Measurements from ENCODE around the gene RPUSD2.

The RPUSD2 gene, protein sequence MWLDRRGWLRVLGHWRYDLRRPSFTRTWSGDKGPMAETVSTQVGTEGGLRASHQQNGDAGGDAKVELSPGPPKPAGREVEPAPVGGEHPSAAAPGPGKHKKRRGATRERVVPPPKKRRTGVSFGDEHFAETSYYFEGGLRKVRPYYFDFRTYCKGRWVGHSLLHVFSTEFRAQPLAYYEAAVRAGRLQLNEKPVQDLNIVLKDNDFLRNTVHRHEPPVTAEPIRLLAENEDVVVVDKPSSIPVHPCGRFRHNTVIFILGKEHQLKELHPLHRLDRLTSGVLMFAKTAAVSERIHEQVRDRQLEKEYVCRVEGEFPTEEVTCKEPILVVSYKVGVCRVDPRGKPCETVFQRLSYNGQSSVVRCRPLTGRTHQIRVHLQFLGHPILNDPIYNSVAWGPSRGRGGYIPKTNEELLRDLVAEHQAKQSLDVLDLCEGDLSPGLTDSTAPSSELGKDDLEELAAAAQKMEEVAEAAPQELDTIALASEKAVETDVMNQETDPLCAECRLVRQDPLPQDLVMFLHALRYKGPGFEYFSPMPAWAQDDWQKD

DNA sequence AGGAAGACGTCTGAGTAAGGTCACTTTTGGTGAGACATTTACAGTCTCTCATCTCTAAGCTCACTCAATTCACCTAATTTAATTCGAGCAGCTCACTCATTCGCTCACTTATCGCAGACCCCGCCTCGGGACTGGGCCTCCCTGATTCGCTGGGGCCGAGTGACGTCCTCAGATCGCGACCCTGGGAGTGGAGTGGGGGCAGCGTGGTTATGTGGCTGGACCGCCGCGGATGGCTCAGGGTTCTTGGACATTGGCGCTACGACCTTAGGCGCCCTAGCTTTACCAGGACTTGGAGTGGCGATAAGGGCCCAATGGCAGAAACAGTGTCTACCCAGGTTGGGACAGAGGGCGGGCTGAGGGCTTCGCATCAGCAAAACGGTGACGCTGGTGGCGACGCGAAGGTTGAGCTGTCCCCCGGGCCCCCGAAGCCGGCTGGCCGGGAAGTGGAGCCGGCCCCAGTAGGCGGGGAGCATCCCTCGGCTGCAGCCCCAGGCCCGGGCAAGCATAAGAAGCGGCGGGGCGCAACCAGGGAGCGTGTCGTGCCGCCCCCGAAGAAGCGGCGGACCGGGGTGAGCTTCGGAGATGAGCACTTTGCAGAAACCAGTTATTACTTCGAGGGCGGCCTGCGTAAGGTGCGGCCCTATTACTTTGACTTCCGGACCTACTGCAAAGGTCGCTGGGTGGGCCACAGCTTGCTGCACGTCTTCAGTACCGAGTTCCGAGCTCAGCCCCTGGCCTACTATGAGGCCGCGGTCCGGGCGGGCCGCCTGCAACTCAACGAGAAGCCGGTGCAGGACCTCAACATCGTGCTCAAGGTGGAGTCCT, at the start of gene RPUSD2:
RPUSD2 (plus strand) TSS at position 171 of the 825 bp plus-strand sequence; CDS start at position 210, 39 bp downstream.
- peak; percentile 93 for DNase-seq (ENCODE audit: low read depth, low spot score)

DNA sequence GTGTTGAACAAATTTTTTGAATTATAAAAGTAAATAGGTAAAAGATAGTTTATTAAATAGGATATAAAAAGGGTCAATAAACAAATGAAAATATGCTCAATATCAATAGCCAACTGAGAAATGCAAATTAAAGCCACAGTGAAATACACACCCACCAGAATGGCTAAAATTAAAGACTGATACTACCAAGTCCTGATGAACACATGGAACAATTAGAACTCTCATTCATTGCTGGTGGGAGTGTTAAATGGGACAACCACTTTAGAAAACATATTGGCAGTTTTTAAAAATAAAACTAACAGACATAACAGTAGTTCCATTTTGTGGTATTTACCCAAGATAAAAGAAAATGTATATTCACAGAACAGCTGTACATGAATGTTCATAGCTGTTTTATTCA, 45.5 kb upstream of the RPUSD2 start:
- DNase-seq (ENCODE audit: low read depth, low spot score), result no peak

DNA sequence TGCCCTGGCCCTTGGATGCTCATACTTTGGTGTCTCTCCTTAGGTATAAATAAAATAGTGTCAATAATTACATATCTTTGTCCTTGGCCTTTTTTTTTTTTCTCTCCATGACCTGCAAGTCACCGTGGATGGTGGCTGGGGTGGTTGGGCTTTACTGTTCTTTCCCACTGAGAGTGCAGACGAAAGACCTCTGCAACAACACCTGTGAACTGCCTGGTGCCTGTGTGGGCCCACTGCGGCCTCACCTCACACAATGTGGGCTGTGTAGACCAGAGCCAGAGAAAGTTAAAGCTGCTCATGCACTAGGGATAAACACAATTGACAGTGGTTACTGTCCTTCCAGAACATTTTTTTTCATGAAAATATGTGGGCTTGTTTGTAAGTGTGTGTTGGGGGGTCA, 43.2 kb upstream of the RPUSD2 start:
- no peak for DNase-seq (ENCODE audit: low read depth, low spot score)

DNA sequence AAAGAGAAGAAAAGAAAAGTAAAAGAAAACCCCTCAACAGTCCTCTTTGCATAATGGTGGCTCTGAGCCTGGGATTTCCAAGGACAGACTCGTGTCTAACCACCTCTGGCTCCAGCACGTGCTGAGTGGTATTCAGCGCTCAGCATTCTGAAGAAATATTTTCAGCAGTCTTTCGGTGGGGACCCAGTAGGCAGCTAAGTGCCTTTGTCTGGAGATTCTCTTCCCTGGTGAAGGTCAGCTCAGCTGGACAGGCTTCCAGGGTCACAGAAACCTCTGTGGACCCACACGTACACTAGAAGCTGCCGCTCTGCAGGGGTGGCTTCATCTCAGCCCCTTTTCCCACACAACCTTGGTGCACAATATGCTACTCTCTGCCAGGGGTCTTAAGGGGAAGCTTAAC, 40.3 kb upstream of the RPUSD2 start:
- no peak for DNase-seq (ENCODE audit: low read depth, low spot score)

DNA sequence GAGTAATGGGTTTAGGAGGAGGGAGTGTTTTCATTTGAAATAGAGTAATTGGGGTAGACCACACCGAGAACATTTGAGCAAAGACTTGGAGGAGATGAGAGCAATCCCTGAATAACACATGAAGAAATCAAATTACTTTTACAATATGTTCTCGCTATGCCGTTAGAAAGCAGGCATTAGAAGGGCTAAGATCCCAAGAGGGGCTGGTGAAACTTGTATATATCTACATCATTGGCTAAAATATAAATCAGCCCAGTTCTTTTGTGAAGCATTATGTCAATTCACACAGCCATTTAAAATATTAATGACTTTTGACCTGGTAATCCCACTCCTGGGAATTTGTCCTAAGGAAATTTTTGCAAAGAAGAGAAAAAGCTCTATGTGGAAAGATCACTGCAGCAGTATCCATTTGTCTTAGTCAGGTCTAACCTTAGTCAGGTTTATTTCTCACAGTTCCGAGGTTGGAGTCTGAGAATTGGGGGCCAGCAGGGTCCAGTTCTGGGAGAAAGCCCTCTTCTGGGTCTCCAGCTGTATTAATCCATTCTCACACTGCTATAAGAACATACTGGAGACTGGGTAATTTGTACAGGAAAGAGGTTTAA, 35.2 kb upstream of the RPUSD2 start:
- DNase-seq (ENCODE audit: low read depth, low spot score), result no peak

DNA sequence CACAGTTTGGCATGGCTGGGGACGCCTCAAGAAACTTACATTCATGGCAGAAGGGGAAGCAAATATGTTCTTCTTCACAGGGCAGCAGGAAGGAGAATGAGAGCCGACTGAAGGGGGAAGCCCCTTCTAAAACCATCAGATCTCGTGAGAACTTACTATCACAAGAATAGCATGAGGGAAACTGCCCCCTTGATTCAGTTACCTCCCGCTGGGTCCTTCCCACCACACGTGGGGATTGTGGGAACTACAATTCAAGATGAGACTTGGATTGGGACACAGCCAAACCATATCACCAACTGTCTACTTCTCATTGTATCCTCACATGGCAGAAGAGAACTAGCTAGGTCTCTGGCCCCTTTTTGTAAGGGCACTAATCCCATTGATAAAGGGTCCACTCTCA, 34.7 kb upstream of the RPUSD2 start:
- DNase-seq (ENCODE audit: low read depth, low spot score), result no peak

DNA sequence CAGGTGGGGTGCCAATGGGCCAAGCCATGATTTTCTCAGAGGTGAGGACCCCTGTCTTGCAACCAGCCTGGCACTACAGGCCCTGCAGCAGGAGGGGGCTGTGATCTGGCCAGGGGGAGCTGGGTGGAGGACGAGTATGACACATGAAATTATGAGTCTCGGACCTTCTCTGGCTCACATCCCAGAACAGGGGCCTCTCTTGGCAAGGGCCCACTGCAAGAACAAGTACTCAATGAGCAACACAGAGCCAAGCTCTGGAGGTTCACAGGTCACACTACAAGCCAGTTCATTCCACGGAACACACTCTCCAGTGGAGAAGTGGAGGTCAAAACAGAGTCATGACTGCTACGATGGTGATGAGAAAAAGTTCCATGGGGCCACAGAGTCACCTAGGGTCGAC, 32.6 kb upstream of the RPUSD2 start:
- no peak for DNase-seq (ENCODE audit: low read depth, low spot score)

DNA sequence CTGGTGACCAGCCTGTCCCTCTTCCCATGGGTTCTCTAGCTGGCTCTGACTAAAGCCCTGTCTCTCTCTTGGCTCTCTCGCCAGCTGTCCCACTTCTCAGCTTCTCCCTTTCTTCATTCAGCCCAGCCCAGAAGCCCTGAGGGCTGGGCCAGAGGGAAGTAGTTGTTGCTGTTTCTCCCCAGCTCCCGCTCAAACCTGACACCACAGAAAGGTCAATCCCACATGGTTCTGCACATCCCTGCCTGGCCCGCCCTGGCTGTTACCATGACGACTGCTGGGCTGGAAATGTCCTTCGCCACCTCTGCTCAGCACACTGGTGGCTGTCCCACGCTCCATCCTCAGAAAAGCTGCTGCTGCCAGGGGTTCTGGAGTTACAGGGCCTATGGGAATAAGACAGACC, 30.1 kb upstream of the RPUSD2 start:
- peak; percentile 69 for DNase-seq (ENCODE audit: low read depth, low spot score)

DNA sequence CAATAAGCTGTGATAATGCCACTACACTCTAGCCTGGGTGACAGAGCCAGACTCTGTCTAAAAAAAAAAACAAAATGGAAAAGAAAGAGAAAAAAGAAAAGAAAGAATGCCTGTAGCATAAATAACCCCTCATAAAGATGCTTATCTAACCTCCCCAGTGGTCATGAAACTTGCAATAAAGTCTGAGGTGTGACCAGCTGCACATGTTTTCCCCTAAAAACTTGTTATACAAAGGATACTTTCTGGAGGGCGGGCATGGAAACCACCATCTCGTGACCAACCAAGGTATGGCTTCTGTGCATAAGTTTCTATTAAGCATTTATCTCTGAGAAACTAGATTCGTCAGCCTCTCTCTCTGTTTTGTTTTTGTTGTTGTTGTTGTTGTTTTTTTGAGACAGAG, 26.0 kb upstream of the RPUSD2 start:
- DNase-seq (ENCODE audit: low read depth, low spot score), result no peak

DNA sequence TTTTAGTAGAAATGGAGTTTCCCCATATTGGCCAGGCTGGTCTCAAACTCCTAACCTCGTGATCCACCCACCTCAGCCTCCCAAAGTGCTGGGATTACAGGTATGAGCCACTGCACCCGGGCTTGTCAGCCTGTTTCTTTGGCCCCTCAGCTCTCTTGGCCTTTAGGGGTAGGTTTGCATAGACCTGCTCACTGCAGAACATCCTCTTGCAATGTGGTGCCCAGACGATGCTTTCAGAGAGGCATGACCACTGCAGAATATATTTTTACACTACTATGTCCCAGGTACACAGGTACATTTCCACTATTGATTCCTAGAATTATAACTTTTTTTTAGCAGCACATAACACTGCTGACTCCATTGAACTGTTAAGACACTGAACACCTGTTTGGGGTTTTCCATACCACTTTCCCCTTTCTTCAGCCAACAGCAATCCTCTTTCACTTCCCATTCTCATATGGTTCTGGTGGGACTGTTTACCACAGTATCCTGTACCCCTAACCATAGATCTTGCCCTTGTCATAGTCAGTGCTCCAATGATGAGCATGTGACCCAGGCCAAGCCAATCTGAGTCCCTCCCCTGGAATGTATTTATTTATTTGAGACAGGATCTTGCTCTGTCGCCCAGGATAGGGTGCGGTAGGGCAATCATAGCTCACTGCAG, 25.3 kb upstream of the RPUSD2 start:
- DNase-seq (ENCODE audit: low read depth, low spot score), result no peak

DNA sequence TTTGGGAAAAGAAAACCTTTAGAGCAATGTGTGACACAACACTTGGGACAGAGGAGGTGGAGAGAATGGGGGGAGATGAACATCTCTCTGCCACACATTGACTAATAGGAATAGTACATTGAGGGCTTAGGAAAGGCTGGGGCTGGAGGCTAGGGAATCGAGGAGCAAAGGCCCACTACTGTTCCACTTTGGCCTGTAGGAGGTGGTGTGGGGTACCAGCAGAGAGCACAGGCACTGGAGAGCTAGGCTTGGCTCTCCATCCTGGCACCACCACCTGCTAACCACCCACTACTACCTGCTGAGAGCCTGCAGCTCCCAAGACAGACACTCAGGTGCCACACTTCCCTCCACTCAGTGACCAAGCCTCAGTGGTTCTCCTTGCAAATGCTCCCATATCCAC, 23.6 kb upstream of the RPUSD2 start:
- DNase-seq (ENCODE audit: low read depth, low spot score), result no peak

DNA sequence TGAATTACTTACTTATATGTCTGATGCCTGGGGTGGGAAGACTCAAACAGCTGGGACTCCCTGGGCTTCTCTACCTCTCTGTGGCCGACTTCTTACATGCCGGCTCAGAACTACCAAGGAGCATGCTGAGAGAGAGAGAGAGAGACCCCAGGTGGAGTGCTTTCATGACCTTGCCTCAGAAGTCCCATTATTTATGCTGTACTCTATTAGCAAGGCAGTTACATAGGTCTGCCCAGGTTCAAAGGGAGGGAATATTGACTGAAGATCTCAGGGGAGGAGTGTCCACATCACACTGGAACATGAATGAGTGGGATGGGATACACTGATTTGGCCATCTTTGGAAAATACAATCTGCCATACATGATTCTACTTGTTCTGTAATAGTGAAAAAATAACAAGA, 20.5 kb upstream of the RPUSD2 start:
- DNase-seq (ENCODE audit: low read depth, low spot score), result no peak

DNA sequence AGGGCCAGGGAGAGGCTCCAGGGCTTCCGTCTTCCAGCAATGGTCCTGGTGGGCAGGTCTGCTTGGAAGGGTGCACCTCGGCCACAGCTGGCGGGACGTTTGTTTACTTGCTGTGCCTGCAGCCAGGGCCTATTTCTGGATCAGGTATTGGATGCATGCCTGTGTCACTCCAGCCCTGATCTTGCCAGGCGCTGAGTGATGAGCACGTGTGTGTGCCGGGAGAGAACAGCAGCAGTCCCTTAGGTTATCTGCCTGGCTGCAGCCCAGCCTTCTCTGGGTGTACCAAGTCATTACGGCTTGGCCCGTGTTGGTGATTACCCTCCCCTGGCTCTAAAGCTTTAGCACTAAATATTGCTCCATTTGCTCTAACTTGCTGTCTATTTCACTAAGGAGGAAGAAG, 19.2 kb upstream of the RPUSD2 start:
- DNase-seq (ENCODE audit: low read depth, low spot score), result no peak

DNA sequence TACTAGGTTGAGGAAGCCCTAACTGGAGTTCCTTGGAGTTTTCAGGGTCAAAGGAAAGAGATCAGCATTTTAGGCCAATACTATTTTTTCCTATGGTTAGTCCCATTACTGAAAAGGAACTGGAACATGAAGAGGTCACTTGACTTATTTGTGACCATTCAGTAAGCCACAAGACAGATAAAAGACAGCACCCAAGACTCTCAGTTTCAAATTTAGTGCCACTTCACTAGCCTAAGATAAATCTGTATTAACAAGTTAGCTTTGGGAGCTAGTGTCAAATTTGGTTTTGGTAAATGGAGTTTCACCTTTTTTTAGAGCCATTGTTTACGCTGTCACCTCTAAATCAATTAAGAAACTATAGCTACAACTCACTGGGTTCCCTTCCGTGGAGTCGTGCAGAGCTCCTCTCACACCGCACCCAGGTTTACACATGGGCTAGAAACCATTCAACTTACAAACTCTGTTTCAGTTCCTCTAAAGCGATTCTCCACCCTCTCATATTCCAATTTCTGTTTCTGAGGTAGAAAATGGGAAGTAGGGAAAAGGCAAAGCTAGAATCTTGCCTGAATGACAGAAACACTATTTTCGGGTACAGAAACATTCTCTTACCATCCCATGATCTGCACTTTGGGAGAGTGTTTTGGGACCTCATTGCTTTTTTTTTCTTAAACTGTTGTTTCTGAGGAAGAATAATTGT, 18.6 kb upstream of the RPUSD2 start:
- no peak for DNase-seq (ENCODE audit: low read depth, low spot score)

DNA sequence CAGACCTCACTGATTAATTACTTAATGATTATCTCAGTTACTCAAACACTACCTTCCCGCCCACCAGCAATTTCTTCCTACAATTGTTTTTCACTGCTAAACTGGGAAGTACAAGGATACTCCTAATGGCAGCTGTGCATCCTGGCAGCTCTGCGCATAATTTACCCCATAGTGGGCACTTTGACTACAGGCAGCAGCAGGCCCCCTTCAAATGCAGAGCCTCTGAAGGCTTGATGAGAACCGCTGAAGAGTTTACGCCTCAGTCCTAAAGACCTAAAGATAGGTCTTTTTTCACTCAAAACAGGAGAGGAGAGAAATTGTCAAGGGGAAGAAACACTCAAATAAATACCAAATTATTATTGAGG, 15.0 kb upstream of the RPUSD2 start:
- DNase-seq (ENCODE audit: low read depth, low spot score), result peak; percentile 30

DNA sequence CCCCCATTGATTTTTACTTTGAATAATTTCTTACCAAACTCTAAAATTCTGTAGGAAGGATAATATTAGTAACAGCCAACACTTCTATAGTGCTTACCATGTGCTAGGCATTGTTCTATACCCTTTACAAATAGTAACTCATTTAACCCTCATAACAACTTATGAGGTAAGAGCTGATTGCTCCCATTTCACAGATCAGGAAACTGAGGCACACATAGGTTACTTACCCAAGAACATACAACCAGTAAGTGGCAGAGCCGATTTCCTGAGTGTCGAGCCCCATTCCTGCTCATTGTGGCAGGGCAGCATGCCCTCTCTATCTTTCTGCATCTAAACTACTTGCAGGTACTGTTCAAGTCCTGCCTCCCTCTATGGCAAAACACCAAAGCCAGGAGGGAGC, 13.2 kb upstream of the RPUSD2 start:
- DNase-seq (ENCODE audit: low read depth, low spot score), result no peak

DNA sequence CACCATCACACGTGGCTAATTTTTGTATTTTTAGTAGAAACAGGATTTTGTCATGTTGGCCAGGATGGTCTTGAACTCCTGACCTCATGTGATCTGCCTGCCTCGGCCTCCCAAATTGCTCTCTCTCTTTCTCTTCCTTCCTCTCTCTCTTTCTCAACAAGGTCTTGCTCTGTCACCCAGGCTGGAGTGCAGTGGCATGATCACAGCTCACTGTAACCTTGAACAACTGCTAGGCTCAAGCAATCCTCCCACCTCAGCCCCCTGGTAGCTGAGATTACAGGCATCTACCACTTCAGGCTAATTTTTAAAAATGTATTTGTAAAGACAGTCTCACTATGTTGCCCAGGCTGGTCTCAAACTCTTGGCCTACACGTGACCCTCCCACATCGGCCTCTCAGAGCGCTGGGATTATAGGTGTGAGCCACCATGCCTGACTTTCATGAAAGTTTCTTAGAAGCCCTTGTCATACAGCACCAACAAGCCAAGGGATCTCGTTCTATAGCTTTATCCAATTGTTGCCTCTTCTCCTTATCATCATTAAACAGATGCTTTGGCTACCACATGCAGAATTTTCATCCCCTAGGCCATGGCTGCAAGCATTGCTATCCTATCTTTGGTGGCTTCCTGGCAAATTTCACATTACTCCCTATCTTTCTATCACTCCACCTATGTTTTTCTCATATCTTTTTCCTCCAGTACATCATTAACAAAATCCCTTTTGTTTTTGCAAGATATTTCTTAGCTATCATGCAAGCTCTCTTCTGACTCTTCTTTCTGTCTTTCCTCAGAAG, 10.0 kb upstream of the RPUSD2 start:
- DNase-seq (ENCODE audit: low read depth, low spot score), result no peak

DNA sequence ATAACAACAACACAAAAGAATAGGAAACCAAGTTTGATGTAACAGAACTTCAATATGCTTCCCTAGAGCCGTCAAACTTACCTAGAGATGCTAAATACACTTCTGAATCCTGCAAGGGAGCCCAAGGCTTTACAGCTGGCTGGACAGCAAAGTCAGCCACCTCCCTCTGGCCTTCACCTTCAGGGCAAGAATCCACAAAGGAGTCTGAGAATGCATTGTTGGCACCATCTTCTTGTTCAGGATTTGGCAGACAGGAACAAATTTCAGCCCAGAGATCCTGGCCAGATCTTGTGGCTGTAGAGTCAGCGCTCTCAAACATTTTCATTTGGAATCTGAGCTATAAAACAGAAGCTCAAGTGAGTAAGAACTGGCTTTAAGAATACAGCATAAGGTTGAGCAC, 6.4 kb upstream of the RPUSD2 start:
- DNase-seq (ENCODE audit: low read depth, low spot score), result no peak

DNA sequence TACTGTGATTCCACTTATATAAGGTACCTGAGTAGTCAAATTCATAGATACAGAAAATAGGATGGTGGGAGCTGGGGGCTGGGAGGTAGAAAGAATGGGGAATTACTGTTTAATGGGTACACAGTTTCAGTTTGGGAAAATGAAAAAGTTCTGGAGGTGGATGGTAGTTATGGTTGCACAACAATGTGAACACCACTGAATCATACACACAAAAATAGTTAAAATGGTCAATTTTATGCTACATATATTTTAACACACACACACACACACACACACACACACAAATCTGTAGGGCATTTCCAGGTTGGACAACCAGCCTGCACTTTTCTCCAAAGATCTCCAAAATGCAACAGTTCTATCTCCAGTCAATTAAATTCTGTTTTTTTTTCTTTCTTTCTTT, 5.7 kb upstream of the RPUSD2 start:
- DNase-seq (ENCODE audit: low read depth, low spot score), result no peak

DNA sequence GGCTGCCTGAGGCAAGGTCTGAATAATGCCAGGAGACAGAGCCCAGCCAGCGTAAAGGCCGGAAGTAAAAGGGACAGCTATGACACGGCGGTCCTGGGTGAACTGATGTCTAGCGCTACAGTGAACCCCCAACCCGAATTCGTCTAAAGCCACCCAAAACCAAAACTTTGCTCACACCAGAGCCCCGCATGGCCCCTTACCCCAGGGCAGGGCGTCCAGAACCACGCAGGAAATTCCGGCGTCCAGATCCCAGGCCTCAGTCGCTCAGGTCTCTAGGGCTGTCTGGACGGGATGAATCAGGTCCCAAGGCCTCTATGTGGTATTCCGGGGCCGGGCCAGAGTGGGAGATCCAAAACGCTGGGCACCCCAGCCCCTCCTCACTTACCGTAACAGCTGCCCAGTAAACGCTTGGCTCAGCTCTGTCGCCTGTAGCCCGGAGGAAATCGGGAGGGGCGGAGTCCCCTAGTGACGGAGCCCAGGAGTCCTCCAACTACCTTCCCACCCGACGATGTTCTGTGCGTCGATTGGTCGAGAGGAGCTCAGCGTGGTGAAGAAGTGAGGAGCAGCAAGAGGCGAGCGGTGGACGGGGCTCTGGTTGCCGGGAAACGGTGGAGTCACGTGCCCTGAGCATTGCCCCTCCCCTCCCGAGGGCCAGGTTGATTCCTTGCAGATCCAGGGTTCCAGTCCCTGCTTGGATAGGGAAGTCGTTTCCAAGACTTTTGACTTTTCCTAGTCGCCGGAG, 4.3 kb upstream of the RPUSD2 start, which contains the start of gene CCDC32:
CCDC32 (minus strand) TSS at position 452 of the 742 bp plus-strand sequence. CDS start 2,027 bp downstream, outside the sequence.
- DNase-seq (ENCODE audit: low read depth, low spot score), result peak; percentile 99

Data from ELF-1 (cell line).